ENCODE data around the gene CCT3.
A peak's percentile ranks its signal among the peaks of the same experiment; 100 is the strongest.
"Not testable (repeated sequence)": the region's sequence is repeated elsewhere in the genome, so short reads cannot be mapped to it uniquely, and the experiment has no call there.

Gene CCT3

DNA sequence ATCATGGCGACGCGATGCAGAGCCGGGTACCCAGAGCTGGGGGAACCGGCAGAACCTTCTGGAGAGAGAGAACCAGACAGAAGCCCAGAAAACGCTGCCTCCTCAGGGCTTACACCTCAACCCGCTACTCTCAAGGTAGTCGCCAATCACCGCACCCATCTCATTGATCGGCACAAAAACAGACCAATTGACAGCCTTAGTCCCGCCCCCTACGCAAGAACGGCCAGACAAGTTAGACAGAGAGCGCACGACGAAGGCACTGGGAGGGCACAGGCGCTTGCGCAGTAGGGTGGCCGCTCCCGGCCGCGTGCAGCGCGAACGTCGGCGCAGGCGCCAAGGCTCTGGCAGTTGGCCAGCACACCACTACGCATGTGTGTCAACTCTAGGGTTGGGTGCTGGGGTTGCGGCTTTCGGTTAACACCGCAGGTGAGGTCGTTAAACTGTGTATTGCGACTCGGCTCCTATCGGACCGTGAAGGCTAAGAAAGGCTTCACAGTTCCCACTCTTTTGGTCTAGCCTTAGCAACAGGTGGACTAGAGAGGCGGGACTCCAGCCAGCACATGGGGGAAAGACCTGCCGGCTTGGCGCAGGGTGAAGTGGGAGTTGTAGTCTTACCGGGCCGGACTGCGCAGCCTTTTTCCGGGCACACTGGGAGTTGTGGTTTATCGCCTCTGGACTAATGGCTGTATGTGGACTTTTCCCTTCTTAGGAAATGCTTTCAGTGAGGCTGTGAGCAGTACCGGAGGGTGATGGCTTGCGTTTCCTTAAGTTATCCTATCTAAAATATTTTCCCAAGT, at the start of gene CCT3, which contains the start of gene TSACC:
TSS of gene CCT3 (minus strand) at position 113 of the 797 bp plus-strand sequence. CDS start at position 5, 108 bp downstream.
TSS of gene TSACC (plus strand) at position 347 of the 797 bp plus-strand sequence. CDS start 1,232 bp downstream, outside the sequence.
- peak; percentile 100 for DNase-seq (ENCODE audit: low spot score)

DNA sequence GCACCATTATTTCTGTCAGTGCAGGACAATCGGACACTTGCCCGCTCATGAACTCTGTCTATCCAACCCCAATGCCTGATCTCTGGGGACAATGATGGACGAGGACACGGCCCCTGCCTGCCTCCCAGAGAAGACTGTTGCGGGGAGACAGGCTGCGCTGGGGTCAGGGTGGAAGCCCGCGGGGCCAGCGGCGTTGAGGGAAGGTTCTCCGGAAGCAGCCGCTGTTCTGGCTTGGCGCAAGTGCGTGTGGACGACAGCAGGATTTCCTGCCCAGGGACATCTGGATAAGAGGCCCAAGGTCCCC, 49.7 kb upstream of the CCT3 start:
- peak; percentile 45 for DNase-seq (ENCODE audit: low spot score)

DNA sequence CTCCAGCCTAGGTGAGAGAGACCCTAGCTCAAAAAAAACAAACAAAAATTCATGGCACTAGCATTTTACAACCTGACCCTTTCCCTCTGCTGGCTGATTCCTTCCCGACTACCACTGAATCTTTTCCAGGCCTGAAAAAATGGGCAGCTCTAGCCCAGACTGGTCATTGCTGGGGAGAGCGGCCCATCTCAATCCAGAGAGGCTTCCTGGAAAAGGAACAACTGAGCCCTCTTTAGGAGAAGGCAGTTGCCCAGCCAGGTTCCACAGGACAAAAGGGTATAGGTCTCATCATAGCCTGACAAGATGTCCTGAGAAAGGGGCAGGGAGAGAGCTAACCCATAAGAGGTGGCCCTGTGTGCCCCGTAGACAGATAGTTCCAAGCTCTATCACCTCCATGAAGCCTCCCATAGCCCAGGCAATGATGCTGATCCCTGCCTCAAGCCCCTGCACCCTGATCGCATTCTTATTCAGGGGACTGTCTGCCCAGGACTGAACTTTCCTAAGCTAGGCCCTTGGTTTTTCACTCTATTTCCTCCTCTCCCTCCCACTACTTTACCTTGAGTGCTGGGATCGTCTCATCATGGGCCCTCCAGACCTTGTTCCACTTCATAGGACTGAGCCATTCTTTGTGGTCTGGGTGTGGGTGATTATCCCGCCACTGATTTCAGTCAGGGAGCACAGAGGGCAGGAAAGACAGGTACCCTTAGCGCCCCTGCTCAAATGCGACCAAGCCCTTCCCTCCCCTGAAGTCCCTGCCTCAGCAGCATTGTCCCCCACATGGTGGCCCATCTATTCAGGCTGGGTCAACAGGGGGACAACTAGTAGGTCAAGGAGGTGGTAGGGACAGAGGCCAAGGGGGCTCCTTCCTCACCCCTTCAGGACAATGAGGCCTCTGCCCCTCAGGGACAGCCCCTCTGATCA, 49.1 kb upstream of the CCT3 start:
- no peak for DNase-seq (ENCODE audit: low spot score)

DNA sequence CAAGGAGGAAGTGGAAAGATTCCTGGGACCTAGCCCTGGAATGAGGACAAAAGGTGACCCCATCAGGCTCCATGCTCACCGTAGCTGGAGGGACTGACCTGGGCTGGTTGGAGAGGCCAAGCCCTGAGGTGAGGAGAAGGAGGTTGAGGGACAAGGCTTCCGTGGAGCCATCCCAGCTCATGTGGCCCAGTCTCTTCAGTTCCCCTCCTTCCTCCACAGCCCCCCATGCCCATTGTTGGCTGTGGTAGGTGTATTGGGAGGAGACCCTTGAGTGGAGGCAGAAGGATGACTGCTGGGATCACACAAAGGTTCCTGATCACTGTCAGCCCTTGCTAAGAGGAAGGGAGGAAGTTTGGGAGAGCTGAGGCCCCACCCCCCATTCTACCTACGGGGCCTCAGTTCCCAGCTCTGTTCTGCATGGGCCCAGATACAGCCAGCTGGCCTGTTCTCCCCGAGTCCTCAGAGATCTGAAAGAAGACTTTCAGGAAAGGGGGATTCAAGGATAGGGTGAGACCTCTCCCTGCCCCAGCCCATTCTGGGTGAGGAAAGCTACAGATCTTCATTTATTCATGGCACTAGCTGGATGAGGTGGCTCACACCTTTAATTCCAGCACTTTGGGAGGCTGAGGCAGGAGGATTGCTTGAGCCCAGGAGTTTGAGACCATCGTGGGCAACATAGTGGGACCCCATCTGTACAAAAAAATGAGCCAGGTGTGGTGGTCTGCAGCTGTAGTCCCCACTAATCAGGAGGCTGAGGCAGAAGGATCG, 48.2 kb upstream of the CCT3 start:
- DNase-seq (ENCODE audit: low spot score): no peak

DNA sequence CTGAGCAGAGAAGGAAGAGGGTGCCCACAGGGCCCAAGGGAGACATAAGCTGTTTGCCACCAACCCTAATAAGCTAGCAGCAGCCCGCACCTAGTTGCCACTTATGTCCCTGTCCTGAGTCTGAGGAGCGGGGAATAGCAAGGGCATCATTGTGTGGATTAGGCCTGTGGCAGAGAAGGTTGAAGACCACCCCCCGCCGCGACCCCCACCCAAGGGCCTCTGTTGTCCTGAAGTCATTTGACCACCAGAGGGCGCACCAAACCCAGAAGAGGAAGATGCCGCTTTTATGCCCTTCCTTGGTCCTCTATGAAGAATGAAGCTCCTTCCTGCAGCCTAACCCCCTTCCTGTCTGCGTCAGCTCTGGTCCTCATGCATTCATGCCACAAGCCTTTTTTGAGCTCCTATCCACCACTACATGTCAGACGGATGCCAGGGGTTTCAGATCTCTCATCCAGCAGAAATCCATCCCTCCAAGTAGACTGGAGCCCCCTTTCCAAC, 47.5 kb upstream of the CCT3 start:
- peak; percentile 87 for DNase-seq (ENCODE audit: low spot score)

DNA sequence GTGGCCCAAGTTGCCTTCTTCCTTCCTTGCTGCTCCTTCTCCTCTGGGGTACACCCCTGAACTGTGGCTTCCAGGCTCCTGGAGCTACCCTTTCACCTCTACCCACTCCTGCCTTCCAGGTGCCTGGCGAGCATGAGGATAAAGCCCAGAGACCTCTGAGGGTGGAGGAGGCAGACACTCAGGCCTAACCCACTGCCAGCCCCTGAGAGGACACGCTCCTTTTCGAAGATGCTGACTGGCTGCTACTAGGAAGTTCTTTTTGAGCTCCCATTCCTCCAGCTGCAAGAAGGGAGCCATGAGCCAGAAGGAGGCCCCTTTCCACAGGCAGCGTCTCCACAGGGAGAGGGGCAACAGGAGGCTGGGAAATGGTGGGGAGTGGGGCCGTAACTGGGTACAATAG, 46.6 kb upstream of the CCT3 start:
- DNase-seq (ENCODE audit: low spot score): no peak

DNA sequence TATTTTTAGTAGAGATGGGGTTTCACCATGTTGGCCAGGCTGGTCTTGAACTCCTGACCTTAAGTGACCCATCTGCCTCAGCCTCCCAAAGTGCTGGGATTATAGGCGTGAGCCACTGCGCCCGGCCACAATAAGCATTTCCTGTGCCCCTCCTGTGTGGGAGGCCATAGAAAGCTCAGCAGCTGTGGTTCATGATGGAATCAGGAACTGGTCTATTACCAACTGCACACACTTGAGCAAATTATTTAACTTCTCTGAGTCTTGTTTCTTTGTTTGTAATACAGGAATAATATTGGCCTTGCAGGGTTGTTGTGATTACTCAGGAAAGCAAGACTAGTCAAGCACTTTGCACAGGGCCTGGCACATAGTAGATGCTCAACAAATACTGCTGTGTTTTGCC, 45.9 kb upstream of the CCT3 start:
- DNase-seq (ENCODE audit: low spot score): no peak

DNA sequence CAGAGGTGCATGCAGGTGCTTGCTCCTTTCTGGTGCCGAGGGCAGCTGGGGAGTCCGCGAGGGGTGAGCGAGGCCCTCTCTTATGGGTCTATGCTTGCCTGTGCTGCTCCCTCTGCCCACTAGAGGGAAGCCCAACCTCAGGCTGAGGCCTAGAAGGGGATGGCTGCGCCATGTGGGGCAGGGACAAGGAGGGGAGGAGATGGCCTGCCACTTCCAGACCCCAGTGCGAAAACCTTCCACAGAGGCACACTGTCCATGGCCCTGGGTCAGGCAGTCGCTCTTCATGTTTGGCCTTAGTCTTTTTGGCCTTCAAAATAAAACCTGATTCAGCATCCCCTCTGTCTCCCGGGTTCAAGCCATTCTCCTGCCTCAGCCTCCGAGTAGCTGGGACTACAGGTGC, 44.9 kb upstream of the CCT3 start:
- DNase-seq (ENCODE audit: low spot score): peak; percentile 60

DNA sequence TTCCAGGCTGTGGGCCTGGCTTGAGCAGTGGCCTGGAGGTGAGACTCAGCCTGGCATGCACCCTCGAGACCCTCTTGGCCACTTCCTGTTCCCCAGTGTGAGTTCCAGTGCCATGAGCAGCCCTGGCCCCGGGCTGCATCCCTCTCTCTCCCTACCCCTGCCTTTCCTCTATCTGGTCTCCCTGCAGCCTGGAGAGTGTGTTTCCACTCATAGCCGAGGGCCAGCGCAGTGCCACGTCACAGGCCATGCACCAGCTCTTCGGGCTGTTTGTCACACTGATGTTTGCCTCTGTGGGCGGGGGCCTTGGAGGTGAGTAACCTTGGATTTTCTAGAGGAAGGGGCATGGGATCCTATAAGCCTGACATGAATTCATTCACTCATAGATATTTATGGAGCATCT, 44.5 kb upstream of the CCT3 start:
- no peak for DNase-seq (ENCODE audit: low spot score)

DNA sequence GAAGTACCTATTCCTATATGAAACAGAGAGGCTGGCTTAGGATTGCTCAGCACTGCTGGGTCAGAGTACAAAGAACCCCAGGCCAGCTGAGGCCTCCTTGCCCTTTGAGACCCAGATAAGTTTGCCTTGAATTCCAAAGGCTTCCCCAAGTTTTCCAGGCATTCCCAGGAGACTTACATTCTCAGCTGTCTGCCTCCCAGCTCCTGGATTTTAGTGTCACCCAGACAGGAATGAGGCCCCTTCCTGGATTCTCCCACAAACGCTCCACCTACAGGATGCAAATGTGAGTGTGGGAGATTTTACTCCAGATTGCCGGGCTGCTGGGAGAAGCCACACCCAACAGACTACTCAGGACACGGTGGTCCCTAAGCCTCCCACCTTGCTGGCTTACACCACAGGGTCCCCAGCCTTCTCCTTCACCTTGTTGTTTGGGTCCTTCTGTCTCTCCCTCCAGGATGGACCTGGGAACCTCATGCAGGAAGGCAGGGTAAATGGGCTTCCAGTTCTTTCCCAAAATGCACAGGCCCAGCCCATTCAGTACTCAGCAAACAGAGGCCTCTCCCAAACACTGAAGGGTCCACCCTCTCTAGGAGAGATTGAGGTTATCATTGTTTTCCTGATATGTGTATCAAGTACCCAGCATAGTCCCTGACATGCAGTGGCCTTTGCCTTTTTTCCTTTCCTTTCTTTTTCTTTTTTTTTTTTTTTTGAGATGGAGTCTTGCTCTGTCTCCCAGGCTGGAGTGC, 41.5 kb upstream of the CCT3 start:
- no peak for DNase-seq (ENCODE audit: low spot score)

DNA sequence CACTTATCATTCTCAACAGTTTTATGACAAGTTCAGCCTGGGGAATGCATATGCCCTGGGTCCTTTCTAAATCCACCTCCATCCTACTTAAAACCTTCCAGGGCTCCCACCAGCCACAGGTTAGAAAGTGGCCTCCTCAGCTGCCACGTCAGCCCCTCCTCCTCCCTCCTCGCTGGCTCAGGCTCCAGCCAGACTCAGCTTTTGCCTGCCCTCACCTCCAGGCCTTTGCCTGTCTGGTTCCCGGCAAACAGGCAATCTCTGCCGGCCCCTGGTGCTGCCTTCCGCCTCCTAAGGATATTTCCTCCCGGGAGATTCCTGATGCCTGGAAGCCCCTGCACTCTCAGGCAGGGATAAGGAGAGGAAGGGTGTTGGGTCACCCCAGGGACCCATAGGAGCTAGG, 40.5 kb upstream of the CCT3 start:
- no peak for DNase-seq (ENCODE audit: low spot score)

DNA sequence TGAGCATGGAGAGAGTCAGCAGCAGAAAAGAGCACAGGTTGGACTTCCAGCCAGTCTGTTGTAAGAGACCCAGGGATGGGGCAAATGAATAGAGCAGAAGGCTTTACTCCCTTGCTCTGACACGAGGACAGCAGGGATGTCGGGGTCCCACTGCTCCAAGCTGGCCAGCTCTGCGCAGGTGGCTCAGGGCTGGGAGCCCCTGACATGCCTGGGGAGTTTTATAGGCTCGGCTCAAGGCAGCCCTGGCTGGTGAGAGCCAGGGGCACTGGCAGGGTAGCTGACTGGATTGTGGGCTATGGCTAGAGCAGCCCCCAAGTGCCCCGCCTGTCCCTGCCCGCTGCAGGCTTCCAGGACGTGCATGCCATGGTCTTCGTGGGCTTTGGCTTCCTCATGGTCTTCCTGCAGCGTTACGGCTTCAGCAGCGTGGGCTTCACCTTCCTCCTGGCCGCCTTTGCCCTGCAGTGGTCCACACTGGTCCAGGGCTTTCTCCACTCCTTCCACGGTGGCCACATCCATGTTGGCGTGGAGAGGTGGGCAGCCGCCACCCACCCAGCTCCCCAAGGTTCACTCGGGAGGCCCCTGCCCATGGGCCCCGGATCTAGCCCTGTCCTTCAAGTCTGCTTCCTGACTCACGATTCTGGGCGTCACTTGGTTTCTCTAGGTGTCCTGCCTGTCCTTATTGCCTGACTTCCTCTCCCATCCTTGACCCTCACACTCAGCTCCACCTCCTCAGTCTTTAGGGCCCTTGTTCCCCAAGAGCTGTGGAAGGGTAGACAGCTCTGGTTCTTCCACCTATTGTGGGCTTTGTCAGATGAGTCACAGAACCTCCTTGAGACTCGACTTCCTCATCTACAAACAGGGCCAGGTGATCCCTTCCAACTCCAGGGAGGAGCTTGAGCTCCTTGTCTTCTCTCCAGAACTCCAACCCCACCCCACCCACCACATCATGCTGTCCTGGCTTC, 39.1 kb upstream of the CCT3 start:
- no peak for DNase-seq (ENCODE audit: low spot score)

DNA sequence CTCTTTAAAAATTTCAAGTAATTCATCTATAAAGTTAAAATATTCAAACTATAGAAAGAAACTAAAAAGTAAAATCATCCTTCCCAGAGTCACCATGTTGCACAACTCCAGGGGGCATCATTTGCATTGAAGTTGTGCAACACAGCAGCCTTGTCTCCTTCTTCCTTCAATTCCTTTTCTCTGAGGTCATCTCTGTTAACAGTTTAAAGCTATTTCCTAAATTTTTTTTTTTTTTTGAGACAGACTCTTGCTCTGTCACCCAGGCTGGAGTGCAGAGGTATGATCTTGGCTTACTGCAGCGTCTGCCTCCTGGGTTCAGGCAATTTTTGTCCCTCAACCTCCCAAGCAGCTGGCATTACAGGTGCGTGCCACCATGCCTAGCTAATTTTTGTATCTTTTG, 38.1 kb upstream of the CCT3 start:
- DNase-seq (ENCODE audit: low spot score): no peak

DNA sequence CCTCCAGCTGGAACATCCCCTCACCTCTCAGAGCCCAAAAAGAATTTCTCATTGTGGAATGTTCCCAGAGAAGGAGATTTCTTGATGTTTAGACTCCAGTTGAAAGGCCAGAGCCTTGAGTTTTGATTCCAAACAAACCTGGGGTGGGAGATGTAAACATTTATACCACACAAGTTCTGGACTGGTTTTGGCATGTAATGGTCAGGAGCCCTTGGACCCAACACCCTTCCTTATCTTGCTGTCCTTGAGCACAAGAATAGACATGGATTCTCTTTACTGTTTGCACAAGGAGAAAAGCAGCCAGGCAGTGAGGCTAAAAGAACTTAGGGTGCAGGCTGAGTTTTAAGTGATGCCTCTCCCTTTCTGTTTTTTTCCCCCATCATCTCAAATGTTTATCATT, 35.5 kb upstream of the CCT3 start:
- no peak for DNase-seq (ENCODE audit: low spot score)

DNA sequence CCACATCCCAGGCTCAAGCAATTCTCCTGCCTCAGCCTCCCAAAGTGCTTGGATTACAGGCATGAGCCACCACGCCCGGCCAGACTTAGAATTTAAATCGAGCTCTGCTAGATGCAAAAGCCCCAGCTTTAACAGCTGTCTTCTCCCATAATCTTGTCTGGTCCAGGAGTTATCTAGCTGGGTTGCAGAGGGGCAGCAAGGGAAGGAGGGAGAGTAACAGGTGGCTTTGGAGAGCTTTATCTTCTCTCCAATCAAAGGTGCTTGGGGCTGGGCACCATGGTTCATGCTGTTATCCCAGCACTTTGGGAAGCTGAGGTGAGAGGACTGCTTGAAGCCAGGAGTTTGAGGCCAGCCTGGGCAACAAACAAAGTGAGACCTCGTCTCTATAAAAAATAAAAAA, 34.8 kb upstream of the CCT3 start:
- DNase-seq (ENCODE audit: low spot score): no peak

DNA sequence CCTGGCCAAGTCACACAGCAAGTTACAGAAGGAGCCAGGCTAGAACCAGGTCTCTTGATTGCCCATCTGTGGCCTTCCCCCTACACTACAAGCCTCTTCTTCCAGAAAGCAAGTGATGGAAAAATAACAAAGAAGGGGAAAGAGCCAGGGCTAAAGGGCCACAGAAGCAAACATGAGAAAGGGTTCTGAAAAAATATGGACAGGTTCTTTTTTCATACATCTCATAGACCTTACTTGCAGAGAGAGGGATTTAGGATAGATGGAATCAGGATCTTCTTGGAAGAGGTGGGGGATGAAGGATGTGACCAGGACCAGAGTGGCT, 34.1 kb upstream of the CCT3 start:
- DNase-seq (ENCODE audit: low spot score): no peak

DNA sequence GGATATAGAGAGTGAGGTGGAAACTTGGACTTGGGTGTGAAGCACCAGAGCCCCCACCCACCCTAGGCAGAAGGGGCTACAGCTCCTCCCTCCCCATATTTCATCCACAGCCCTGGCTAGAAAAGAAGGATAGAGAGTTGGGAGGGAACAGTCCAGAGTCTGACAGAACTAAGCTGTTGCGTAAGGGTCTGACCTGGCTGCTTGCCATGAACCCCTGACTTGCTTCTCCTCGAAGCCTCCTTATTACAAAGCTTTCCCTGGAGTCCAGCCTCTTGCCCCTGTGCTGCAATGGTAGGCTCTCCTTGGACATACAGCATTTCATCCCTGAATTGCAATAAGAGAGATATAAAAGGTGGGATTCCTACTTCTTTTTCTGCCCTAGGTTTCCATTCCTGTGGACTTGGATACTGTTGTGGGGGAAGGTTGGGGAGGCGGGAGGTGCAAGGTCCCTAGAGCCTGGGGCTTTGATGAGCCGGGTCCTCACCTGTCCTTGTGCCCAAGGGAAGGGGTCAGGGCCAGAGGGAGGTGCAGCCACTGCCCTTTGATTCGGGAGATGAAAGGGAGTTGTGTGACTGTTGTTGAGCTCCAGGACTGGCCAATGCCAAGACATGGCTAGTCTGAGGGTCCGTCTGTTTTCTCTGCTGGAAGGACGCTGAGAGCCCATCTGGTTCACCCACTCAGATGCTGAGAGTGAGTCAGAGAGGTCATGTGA, 33.6 kb upstream of the CCT3 start:
- no peak for DNase-seq (ENCODE audit: low spot score)

DNA sequence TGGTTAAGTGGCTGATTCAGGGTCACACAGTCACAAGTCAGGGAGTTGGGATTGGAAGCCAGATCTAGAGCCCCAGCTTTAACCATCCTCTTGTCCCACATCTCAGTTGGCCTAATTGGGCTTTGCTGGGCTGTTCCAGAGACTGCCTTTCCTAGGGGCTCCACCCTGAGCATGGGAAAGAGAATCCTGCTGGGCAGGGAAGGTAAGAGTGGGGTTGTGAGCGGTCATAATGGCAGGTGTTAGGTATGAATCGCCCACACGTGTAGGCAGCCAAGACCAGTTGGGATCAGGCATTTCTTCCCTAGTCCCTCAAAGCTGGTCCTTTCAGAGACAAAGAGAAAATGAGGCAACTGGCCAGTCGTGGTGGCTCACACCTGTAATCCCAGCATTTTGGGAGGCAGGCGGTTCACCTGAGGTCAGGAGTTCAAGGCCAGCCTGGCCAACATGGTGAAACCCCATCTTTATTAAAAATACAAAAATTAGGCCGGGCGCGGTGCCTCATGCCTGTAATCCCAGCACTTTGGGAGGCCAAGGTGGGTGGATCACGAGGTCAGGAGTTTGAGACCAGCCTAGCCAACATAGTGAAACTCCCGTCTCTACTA, 31.7 kb upstream of the CCT3 start:
- not testable (repeated sequence) for DNase-seq (ENCODE audit: low spot score)

DNA sequence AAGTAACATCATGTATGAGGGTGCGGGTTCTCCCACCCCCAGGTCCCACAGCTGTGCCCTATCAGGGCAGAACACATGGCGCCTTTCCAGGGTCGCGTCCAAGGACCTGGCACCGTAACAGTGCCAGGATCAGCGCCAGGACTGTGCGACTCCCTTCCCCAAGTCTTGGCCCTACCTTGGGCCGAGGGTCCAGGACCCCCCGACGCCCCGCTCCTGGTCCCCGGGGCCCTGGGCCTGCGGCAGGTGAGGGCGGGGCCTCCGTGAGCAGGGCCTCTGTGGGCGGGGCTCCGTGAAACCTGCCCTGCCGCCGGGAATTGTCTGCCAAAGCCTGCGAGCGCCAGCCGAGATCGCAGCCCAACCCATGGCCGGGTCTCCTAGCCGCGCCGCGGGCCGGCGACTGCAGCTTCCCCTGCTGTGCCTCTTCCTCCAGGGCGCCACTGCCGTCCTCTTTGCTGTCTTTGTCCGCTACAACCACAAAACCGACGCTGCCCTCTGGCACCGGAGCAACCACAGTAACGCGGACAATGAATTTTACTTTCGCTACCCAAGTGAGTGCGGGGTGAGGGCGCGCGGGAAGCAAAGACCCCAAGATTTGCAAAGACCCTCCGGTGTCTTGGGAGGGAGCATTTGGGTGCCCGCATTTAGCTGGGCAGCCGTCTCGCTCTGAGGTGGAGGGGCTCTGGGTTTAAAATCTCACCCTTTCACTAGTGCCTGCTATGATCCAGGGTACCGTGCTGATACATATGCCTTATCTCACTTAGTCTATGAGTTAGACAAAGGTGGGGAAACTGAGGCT, 31.0 kb upstream of the CCT3 start, which contains the start of gene RHBG:
TSS of gene RHBG (plus strand) at position 323 of the 796 bp plus-strand sequence. CDS start at position 362, 39 bp downstream.
- no peak for DNase-seq (ENCODE audit: low spot score)
